Measurements from ENCODE around the gene HLA-G.

GRCh38 chr6:29839917-29840316 is 12.3 kb downstream of the HLA-G start:
- TF ChIP-seq CTCF (IDR thresholded peaks at IDR 0.05) (no peak), POLR2AphosphoS5 (IDR thresholded peaks at IDR 0.05) (no peak), EP300 (IDR thresholded peaks at IDR 0.05) (no peak), POLR2A (IDR thresholded peaks at IDR 0.05; ENCODE audit: low read depth) (no peak)
